ACHN (cell line): ENCODE measurements around the gene CXCL11.
A peak's percentile ranks its signal among the peaks of the same experiment; 100 is the strongest.
"Not testable (repeated sequence)": the region's sequence is repeated elsewhere in the genome, so short reads cannot be mapped to it uniquely, and the experiment has no call there.

Source experiments
- DNase-seq: peaks from one replicate; pipeline ENCODE4 v3.0.0-alpha.2; 2015
- in situ Hi-C: cut with HindIII; loops from 2 replicates; pipeline ENCODE4 v1.10.0; 2017; ENCODE audit warnings: low sequenced_read_pairs, low pct_ligation_motif_present, low pct_unique_long_range_greater_than_20kb

CXCL11 gene

GRCh38 chr4:76035799-76036380 lies at the start of gene CXCL11:
Gene CXCL11, minus strand, starts transcription at chr4:76036070. Its CDS starts 83 bp downstream, at chr4:76035987.
- no peak for DNase-seq
- in situ Hi-C loops, result no loop called here

GRCh38 chr4:76084542-76084941 lies 48.7 kb upstream of the CXCL11 start:
- DNase-seq, result no peak
- in situ Hi-C loops, result no loop called here

- in situ Hi-C loops, result no loop called here
- no peak for DNase-seq
Measured at GRCh38 chr4:76083386-76083988, 47.6 kb upstream of the CXCL11 start.

GRCh38 chr4:76078033-76078613 lies 42.3 kb upstream of the CXCL11 start:
- DNase-seq, result no peak
- in situ Hi-C loops, result no loop called here

- in situ Hi-C loops, result no loop called here
- DNase-seq, result no peak
Measured at GRCh38 chr4:76074993-76075600, 39.2 kb upstream of the CXCL11 start.

- no peak for DNase-seq
- in situ Hi-C loops, result no loop called here
Measured at GRCh38 chr4:76074468-76074867, 38.6 kb upstream of the CXCL11 start, which contains the start of gene ART3. Gene ART3, plus strand, starts transcription at chr4:76074709. Its CDS starts 1,181 bp downstream, at chr4:76075890.

- in situ Hi-C loops, result no loop called here
- no peak for DNase-seq
Measured at GRCh38 chr4:76072760-76073159, 36.9 kb upstream of the CXCL11 start.

GRCh38 chr4:76067652-76068286 lies 31.9 kb upstream of the CXCL11 start:
- in situ Hi-C loops, result no loop called here
- peak; percentile 66 for DNase-seq

- in situ Hi-C loops, result no loop called here
- no peak for DNase-seq
Measured at GRCh38 chr4:76066546-76066945, 30.7 kb upstream of the CXCL11 start.

GRCh38 chr4:76061982-76062381 lies 26.1 kb upstream of the CXCL11 start:
- no peak for DNase-seq
- in situ Hi-C loops, result no loop called here

GRCh38 chr4:76061421-76061820 lies 25.6 kb upstream of the CXCL11 start:
- in situ Hi-C loops, result no loop called here
- no peak for DNase-seq

- in situ Hi-C loops, result no loop called here
- DNase-seq, result no peak
Measured at GRCh38 chr4:76060506-76060905, 24.6 kb upstream of the CXCL11 start.

GRCh38 chr4:76059750-76060149 lies 23.9 kb upstream of the CXCL11 start:
- in situ Hi-C loops, result no loop called here
- DNase-seq, result no peak

GRCh38 chr4:76058888-76059426 lies 23.1 kb upstream of the CXCL11 start:
- DNase-seq, result no peak
- in situ Hi-C loops, result no loop called here

GRCh38 chr4:76058302-76058701 lies 22.4 kb upstream of the CXCL11 start:
- DNase-seq, result no peak
- in situ Hi-C loops, result no loop called here

GRCh38 chr4:76055421-76055820 lies 19.6 kb upstream of the CXCL11 start:
- in situ Hi-C loops, result no loop called here
- no peak for DNase-seq

- in situ Hi-C loops, result no loop called here
- DNase-seq, result no peak
Measured at GRCh38 chr4:76055016-76055415, 19.1 kb upstream of the CXCL11 start.

GRCh38 chr4:76053730-76054129 lies 17.9 kb upstream of the CXCL11 start:
- no peak for DNase-seq
- in situ Hi-C loops, result no loop called here

- DNase-seq, in situ Hi-C loops: not testable (repeated sequence)
Measured at GRCh38 chr4:76050560-76051050, 14.7 kb upstream of the CXCL11 start.
